PC-9 (cell line): ENCODE measurements around the gene CTCF.

Source experiments
- CTCF ChIP-seq: fragments of 200-600 bp; sonication (generic); conservative IDR thresholded peaks from 2 replicates; pipeline ENCODE4 v1.6.1; 2017; ENCODE audit warnings: mixed run types, antibody characterized with exemption, mild to moderate bottlenecking, moderate library complexity
- EZH2 ChIP-seq: fragments of 200-600 bp; sonication (generic); IDR thresholded peaks from 2 replicates; pipeline ENCODE4 v1.8.0; 2017; ENCODE audit warnings: antibody characterized with exemption, low read depth

- TF ChIP-seq CTCF (no peak), EZH2 (no peak)
These were observed 34.0 kb upstream of the CTCF start, which contains the start of gene RIPOR1 for GRCh38 chr16:67528222-67528869.
